ENCODE results near the gene USP34. TPM values are rescaled to one million over a fixed set of nuclear protein-coding genes. Genes with fewer than 3 reads are reported as not detected.

USP34 gene
- total and polyA plus RNA-seq, 2 of the 4 experiments (the other 2 are of a cell fraction), result 34.7 to 128 TPM

- no peak overlapping the region for H3K27ac ChIP-seq (ENCODE audit: insufficient read depth, low read length)
- H3K9me3 ChIP-seq (ENCODE audit: control insufficient read depth, insufficient read depth, low read length), result no peaks in the 10 kb centered on the region
- WGBS, 2 experiments (ENCODE audit: extremely low coverage in 2 of 2, insufficient read length in 1 of 2), result no CpG with 5 or more reads among the region's 3 CpGs
- H3K9me1 ChIP-seq (ENCODE audit: insufficient read depth, low read length), result peaks cover 17% of the 10 kb centered on the region
- H4K20me1 ChIP-seq (ENCODE audit: insufficient read depth, low read length), result peaks cover 77% of the 10 kb centered on the region
- no peak overlapping the region for H3K4ac ChIP-seq (ENCODE audit: low read depth, low read length)
- H3K79me1 ChIP-seq (ENCODE audit: low read depth in 1 of 2, low read length in 2 of 2), result peaks cover 26 to 74% of the 10 kb centered on the region in 2 experiments
- no peak overlapping the region for H3K18ac ChIP-seq (ENCODE audit: low read depth, low read length)
- no peak overlapping the region for H2BK120ac ChIP-seq (ENCODE audit: low read depth, low read length)
- no peak overlapping the region for H3K9ac ChIP-seq (ENCODE audit: low read depth, low read length)
- no peaks in the 10 kb centered on the region for H3K27me3 ChIP-seq (ENCODE audit: control insufficient read depth, insufficient read depth, low read length)
- no peak overlapping the region for H2BK5ac ChIP-seq (ENCODE audit: low read depth, low read length, poor library complexity, severe bottlenecking)
- DNase-seq, result peak; percentile 69
- no peak overlapping the region for H2BK15ac ChIP-seq (ENCODE audit: low read depth, low read length)
- peak; percentile 45 for ATAC-seq (ENCODE audit: low read depth)
- H2AK9ac ChIP-seq (replicated peaks; ENCODE audit: low read depth, low read length, poor library complexity), result no peak overlapping the region
- H2AFZ ChIP-seq (replicated peaks; ENCODE audit: low read length, poor library complexity), result no peak overlapping the region
- no TSS peak for BruUV-seq (replicated peaks)
- H2BK20ac ChIP-seq (ENCODE audit: low read depth, low read length), result no peak overlapping the region
- intact Hi-C loops (cut with micrococcal nuclease), result no loop called here
- H4K91ac ChIP-seq (ENCODE audit: insufficient read depth, low read depth, low read length), result no peak overlapping the region
- H3K56ac ChIP-seq (ENCODE audit: extremely low read depth, insufficient read depth, low read length), result no peak overlapping the region
- POLR2A ChIA-PET (ENCODE audit: unreplicated experiment), result no interaction called here
- no peak overlapping the region for H3K14ac ChIP-seq (replicated peaks; ENCODE audit: low read depth, low read length)
- H3K23ac ChIP-seq (ENCODE audit: low read depth, low read length), result no peak overlapping the region
- in situ Hi-C loops (cut with MboI; ENCODE audit: low sequenced_read_pairs), result no loop called here
- no peak overlapping the region for H4K5ac ChIP-seq (ENCODE audit: low read depth, low read length)
- H3K4me2 ChIP-seq (ENCODE audit: low read depth, low read length), result 0 out of 2 replicates have a peak overlapping the region, but pooled peaks have one; percentile 24
- CTCF ChIA-PET, result no interaction called here
- no peak overlapping the region for H3K4me3 ChIP-seq (ENCODE audit: insufficient read depth, low read depth, low read length)
- no peak overlapping the region for H2AK5ac ChIP-seq (ENCODE audit: low read depth, low read length)
- H3K4me1 ChIP-seq (ENCODE audit: control insufficient read depth, insufficient read depth, low read length), result peaks cover 4% of the 10 kb centered on the region
- TF ChIP-seq ELK1 (IDR thresholded peaks at IDR 0.05; ENCODE audit: borderline replicate concordance, low read depth, low read length) (no peak), MAFK (IDR thresholded peaks at IDR 0.05; ENCODE audit: low read depth, low read length) (no peak), RCOR1 (IDR thresholded peaks at IDR 0.05; ENCODE audit: insufficient replicate concordance, low read length) (no peak)
- H3K36me3 ChIP-seq (ENCODE audit: control insufficient read depth, insufficient read depth, low read length), result peaks cover 4% of the 10 kb centered on the region; the same call in 1 of the 2 replicates
- H4K8ac ChIP-seq (ENCODE audit: low read depth in 2 of 2, low read length in 2 of 2), result no peak overlapping the region
- dilution Hi-C loops (cut with HindIII; ENCODE audit: low sequenced_read_pairs, unreplicated experiment), result no loop called here
Observed at GRCh38 chr2:61423714-61424113, 47.2 kb downstream of the USP34 start.

Measured in IMR-90 (cell line).